Lung microvascular endothelial cell (primary cell): Measurements from ENCODE around the gene DEPDC1. TPM values are rescaled to one million over a fixed set of nuclear protein-coding genes. Genes with fewer than 3 reads are reported as not detected.
"Not testable (repeated sequence)": the region's sequence is repeated elsewhere in the genome, so short reads cannot be mapped to it uniquely, and the experiment has no call there.

Source experiments
- DNase-seq, 2 donors: peaks; one replicate each; pipeline versions ENCODE4 v3.0.0 to v3.0.0-alpha.2; 2010; ENCODE audit warnings: low read depth in 2 of 2
- total RNA-seq: library from RNA; depleted of rRNA; stranded (reverse); fragments of >200 nt; gene quantifications from 2 replicates; pipeline ENCODE4 v1.2.1, GENCODE V29; 2014

DEPDC1 gene, protein sequence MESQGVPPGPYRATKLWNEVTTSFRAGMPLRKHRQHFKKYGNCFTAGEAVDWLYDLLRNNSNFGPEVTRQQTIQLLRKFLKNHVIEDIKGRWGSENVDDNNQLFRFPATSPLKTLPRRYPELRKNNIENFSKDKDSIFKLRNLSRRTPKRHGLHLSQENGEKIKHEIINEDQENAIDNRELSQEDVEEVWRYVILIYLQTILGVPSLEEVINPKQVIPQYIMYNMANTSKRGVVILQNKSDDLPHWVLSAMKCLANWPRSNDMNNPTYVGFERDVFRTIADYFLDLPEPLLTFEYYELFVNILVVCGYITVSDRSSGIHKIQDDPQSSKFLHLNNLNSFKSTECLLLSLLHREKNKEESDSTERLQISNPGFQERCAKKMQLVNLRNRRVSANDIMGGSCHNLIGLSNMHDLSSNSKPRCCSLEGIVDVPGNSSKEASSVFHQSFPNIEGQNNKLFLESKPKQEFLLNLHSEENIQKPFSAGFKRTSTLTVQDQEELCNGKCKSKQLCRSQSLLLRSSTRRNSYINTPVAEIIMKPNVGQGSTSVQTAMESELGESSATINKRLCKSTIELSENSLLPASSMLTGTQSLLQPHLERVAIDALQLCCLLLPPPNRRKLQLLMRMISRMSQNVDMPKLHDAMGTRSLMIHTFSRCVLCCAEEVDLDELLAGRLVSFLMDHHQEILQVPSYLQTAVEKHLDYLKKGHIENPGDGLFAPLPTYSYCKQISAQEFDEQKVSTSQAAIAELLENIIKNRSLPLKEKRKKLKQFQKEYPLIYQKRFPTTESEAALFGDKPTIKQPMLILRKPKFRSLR
- total RNA-seq = 1.8 and 7.6 TPM in 2 replicates

- peak; percentile 95 to 96 for DNase-seq
Measured at GRCh38 chr1:68496680-68497357, at the start of gene DEPDC1. DEPDC1 (minus strand) TSS chr1:68497082; CDS start chr1:68496999, 83 bp downstream.

DNA sequence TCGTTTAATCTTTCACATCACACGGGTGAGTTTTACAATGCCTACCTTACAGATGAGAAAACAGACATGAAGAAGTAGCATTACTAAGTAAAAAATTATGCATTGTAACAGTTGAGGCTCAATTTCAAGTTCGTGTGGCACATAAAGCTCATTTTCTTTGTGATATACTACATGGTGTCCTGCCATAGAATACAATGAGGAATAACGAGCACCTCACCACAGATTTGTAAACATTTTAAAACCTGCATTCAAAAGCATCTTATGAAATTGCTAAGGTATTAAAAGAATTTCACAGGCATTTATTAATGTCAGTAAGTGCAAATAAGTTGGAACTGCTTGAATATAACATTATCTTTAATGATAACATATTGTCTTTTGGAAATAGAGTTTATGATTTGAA lies 47.8 kb upstream of the DEPDC1 start:
- DNase-seq = no peak

GRCh38 chr1:68542586-68542985 lies 45.7 kb upstream of the DEPDC1 start:
- DNase-seq = peak; percentile 11 to 40

- DNase-seq = no peak
Measured at GRCh38 chr1:68538941-68539340, 42.1 kb upstream of the DEPDC1 start.

DNA sequence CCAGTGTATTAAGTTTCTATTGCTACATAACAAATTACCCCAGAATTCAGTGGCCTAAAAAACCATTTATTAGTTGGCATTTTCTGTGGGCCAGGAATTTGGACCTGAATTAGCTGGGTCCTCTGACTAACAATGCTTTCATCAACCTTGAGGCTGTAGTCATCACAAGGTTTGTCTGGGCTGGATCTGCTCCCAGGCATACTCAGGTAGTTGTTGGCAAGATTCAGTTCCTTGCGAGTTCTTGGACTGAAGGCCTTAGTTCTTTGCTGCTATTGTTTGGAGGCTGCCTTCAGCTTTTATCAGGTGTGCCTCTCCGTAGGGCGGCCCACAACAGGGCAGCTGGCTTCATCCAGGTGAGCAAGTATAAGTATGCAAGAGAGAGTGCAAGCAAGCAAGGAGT lies 31.4 kb upstream of the DEPDC1 start:
- DNase-seq = no peak

GRCh38 chr1:68525781-68526180 lies 28.9 kb upstream of the DEPDC1 start:
- no peak for DNase-seq

GRCh38 chr1:68521286-68521685 lies 24.4 kb upstream of the DEPDC1 start:
- DNase-seq = no peak

GRCh38 chr1:68516066-68516465 lies 19.2 kb upstream of the DEPDC1 start:
- no peak for DNase-seq

- no peak for DNase-seq
Measured at GRCh38 chr1:68511254-68511653, 14.4 kb upstream of the DEPDC1 start.

DNA sequence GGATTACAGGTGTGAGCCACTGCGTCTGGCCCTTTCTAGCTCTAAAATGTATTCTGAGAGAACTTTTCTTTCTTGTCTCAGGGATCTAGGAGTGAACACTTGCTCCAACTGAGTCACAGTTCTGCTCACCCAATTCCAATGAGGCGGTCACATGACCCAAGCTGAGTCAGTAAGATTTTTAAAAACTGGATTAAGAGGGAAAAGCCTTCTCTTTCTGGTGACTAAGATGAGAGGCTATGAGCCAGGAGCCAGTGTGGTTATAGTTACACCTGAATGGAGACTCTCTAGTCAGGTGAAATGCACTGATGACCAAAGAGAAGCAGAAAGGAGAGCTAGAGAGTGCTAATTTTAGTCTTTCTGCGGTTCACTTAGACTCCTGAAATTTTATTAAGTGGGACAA lies 9.5 kb upstream of the DEPDC1 start:
- no peak for DNase-seq

GRCh38 chr1:68503085-68503484 lies 6.2 kb upstream of the DEPDC1 start:
- no peak for DNase-seq

DNA sequence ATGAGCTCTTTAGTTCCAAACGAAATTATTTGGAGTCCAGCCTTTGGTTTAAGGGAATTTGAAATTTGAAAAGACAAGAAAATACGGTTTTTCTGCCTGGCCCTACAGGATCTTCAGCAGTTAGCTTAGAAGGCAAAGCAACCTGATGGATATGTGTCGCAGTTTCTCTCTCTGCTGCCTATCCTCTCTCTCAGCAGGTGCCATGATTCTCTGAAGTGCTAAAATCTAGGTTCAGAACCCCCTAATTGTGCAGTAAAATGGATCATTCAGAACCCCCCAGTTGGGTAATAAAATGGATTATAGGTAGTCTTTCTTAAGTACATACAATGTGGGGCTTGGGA lies 446 bp upstream of the DEPDC1 start:
- DNase-seq = no peak

DNA sequence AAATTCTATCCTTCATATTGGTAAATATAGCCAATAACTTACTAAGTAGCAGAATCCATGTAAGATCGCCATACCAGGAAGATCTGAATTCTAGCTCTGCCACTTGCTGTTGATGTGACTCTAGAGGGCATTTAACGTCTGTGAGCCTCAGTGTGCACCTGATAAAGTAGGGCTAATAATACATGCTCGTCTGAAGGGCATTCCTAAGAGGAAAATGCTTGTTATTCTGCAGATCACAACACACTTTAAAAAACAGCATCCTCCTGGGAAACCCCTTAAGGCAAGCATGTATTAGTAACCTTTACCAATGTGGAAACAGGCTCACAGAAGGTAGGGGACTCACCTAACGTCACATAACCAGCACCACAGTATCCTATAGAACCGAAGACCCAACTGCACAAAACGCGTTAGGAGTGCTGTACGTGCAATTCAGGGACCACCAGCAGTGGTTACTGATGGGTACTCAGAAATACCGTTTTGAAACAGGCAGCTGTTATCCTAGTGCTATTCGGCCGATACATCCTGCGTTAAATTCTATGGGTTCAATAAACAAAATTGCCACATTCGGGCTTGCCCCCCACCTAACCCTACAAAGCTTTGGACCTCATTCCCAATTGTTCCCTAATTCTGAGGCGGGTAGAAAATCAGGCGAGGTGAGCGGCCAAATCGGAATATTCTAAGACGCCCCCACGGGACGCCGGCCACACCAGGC lies 758 bp downstream of the DEPDC1 start:
- peak; percentile 12 for DNase-seq

DNA sequence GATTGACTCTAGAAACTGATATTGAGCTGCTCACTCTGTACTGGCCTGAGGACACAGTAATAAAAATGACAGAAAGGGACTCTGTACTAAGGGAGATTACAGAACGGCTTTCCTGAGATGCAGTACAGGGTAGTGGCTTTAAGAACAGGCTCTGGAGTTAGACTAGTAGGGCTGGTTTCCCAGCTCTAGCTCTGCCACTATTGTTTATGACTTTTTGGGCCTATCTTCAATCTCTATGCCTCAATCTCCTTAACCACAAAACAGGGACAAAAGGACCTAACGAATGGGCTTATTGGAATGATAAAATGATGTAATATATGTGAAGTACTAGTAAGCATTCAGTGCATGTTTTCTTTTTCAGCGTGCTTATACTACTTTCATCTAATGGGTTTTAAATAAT lies 1.4 kb downstream of the DEPDC1 start:
- no peak for DNase-seq

DNA sequence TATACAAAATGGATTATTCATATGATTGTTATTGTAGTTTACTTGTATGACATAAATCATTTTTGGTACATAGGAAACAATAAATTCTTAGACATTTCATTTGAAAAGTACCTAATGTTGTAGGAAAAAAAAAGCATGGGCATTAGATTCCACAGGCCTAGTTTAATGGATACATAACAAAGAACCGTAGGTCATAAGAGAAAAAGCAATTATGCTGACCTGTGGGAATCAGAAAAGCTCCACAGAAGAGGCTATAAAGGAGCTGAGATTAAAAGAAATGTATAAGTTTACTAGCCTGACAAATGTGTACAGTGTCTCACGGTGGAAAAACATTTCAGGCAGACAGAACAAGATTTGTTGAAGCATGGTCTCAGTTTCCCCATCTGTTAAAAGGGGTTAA lies 3.7 kb downstream of the DEPDC1 start:
- no peak for DNase-seq

DNA sequence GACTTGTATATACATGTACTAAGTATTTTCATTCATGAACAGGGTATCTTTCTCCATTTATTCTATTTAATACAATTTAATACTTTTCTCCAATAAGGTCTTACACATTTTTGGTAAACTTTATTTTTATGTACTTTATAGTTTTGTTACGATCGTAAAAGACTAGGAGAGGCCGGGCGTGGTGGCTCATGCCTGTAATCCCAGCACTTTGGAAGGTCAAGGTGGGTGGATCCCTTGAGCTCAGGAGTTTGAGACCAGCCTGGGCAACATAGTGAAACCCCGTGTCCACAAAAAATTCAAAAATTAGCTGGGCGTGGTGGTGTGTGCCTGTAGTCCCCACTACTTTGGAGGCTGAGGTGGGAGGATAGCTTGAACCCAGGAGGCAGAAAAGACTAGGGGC lies 4.6 kb downstream of the DEPDC1 start:
- DNase-seq = not testable (repeated sequence)

DNA sequence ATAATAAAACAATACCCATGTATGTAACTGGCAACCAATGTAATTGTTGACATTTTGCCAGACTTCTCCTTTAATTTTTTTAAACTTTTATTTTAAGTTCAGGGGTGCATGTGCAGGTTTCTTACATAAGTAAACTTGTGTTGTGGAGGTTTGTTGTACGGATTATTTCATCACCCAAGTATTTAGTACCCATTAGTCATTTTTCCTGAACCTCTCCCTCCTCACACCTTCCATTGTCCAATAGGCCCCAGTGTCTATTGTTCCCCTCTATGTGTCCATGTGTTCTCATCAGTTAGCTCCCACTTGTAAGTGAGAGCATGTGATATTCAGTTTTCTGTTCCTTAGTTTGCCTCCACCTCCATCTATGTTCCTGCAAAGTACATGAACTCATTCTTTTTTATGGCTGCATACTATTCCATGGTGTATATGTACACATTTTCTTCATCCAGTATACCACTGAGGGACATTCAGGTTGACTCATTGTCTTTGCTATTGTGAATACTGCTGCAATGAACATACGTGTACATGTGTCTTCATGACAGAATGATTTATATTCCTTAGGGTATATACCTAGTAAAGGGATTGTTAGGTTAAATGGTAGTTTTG lies 6.7 kb downstream of the DEPDC1 start:
- peak in 1 of 2 donors; percentile 57 for DNase-seq

DNA sequence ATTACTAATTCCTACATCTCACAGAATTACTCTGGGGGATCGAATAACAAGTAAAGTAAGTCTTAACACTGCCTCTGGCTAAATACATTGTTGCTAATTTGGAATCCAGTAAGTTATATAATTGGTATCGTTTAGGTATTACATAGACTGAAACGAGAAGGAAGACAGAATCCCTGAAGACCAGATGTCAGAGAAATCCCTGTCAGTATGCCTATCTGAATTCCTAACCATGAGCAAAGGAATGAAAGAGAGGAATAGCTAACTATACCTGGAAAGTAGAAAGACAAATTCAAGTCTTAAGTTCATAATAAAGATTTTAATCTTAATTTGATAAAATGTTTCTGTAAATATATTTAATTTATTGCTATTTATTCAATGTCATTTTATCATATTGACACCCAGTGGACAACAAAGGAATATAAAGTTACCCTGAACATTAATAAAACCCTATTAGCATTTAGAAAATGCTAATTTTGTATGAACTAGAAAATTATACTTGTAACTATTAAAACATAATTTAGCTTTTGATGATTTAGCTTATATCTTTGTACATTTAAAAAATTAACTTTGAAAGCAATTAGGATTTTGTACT lies 11.4 kb downstream of the DEPDC1 start:
- DNase-seq = no peak

GRCh38 chr1:68484618-68485017 lies 12.3 kb downstream of the DEPDC1 start:
- DNase-seq = no peak

- DNase-seq = no peak
Measured at GRCh38 chr1:68481041-68481440, 15.8 kb downstream of the DEPDC1 start.

DNA sequence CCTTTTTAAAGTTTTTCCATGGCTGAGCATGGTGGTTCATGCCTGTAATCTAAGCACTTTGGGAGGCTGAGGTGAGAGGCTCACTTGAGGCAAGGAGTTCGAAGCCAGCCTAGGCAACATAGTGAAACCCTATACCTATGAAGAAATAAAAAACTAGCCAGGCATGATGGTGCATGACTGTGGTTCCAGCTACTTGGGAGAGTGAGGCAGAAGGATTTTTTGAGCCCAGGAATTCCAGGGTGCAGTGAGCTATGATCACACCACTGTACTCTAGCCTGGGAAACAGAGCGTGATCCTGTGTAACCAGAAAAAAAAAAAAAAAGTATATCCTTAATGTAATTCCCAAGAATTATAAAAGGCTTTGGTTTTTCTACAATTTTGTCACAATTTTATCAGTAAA lies 17.4 kb downstream of the DEPDC1 start:
- no peak for DNase-seq
